H1 (cell line): ENCODE measurements around the gene NID1. TPM values are rescaled to one million over a fixed set of nuclear protein-coding genes. Genes with fewer than 3 reads are reported as not detected.

ENCODE experiments used
- CHD1 ChIP-seq: IDR thresholded peaks from 2 replicates; pipeline ENCODE4 v1.6.1; 2012; ENCODE audit warnings: low read depth, low read length, improper control_type of control experiment
- RAD21 ChIP-seq, 2 experiments: IDR thresholded peaks in 1 of 2; conservative IDR thresholded peaks in 1 of 2; 2 replicates each; pipeline ENCODE4 v1.6.1; 2011; ENCODE audit warnings: low read depth in 2 of 2, low read length in 2 of 2, improper control_type of control experiment in 1 of 2, inconsistent platforms in 1 of 2, mild to moderate bottlenecking in 1 of 2, moderate library complexity in 1 of 2
- SUZ12 ChIP-seq: fragments of 200-600 bp; sonication (generic); IDR thresholded peaks from 2 replicates; pipeline ENCODE4 v1.6.1; 2012; ENCODE audit warnings: mild to moderate bottlenecking, inconsistent platforms, low read length, moderate library complexity, mixed read lengths
- polyA plus RNA-seq, 7 experiments: library from polyadenylated mRNA; depleted of rRNA in 3 of 7; stranded (reverse) in 5 of 7; unstranded in 2 of 7; fragments of >200 nt in 5 of 7; fragments of 200-250 nt in 2 of 7; gene quantifications; 1 replicate in 5 of 7; 2 replicates in 1 of 7; 4 replicates in 1 of 7; pipeline versions ENCODE4 v1.2.1 to v1.2.3, GENCODE V29; 2011 to 2013; ENCODE audit warnings: missing spikeins in 2 of 7, mixed read lengths in 2 of 7
- total RNA-seq: library from RNA; stranded (reverse); fragmentation: NEBNext Ultra II Directional; extraction: Animal tissue kit (Norgen Biotek cat#: 25700); gene quantifications from 2 replicates; pipeline ENCODE4 v1.2.1, GENCODE V29; 2021

NID1 gene
- total and polyA plus RNA-seq, 2 of the 8 experiments (the other 6 are each of a cell fraction or from before 2014, with no cell fraction given) = 20.9 to 25.4 TPM

- TF ChIP-seq SUZ12 (no peak), RAD21 (IDR thresholded peaks at IDR 0.05 in 1 of 2, conservative IDR thresholded peaks at IDR 0.05 in 1 of 2; ENCODE audit: low read depth in 2 of 2, low read length in 2 of 2) (peak in 1 of 2 experiments; percentile 16; a peak in 1 of 4 replicates), CHD1 (no peak)
These were observed 131.7 kb downstream of the NID1 start (continued) for GRCh38 chr1:235933017-235933765.
